GM21447 (cell line): ENCODE results near the gene EXD3.

Source experiments
- ATAC-seq: cut with Tn5 transposase; IDR thresholded peaks from one replicate; pipeline ENCODE4 v1.9.1; 2021; ENCODE audit not compliant: unreplicated experiment

Gene EXD3

DNA sequence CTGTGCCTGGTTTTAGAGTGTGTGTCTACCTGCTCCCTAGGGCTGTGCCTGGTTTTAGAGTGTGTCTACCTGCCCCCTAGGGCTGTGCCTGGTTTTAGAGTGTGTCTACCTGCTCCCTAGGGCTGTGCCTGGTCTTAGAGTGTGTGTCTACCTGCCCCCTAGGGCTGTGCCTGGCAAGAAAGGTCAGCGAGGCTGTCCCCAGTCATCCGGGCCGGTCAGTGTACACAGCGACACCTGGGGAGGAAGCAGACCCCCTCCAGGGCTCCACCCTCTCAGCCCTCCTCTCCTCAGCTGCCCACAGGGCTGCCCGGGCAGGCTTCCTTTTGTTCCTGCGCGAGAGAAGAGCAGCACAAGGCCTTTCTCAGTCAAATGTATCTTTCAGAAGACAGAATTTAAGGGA, 125.0 kb downstream of the EXD3 start:
- no peak for ATAC-seq

DNA sequence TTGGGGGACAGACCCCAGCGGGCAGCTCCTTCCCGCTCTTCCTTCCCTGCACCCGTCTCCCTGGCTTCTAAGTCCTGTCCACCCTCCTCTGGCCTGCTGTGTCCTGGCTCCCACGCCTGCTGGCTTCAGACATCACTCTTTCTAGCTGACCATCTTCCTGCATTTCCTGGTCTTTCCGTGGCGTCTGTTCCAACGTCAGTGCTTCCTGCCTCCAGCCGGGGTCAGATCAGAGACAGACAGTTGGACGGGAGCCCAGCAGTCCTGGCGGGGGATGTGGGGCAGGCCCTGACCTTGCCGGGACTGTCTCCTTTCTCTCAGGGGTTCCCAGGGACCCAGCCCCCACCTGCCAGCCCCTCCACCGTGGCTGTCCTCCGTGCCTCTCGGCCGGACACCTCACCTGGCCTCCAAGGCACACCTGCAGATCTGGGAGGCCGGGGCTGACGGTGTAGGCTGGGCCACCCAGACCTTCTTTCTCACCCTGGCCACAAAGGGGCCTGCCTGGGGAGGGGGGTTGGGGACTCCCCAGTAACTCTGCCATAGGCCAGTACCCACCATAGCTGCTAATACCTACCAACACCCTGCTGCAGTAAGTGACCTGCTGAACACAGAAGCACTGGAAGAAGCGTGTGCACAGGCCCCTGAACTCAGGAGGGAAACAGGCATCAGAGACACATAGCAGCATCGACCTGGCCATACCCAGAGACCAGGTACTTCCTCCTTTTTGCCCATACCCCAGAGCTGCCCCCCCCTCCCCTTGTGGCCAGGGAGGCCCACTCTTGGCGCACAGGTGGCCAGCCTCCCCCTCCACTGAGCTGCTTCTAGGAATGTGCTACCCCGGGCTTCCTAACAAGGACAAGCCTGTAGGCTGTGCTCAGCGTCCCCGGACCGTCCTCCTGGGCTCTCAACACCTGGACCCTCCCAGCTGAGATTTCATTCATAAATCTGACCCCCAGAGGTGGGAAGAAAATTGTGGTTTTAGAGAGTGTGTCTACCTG, 126.0 kb downstream of the EXD3 start:
- ATAC-seq, result no peak

DNA sequence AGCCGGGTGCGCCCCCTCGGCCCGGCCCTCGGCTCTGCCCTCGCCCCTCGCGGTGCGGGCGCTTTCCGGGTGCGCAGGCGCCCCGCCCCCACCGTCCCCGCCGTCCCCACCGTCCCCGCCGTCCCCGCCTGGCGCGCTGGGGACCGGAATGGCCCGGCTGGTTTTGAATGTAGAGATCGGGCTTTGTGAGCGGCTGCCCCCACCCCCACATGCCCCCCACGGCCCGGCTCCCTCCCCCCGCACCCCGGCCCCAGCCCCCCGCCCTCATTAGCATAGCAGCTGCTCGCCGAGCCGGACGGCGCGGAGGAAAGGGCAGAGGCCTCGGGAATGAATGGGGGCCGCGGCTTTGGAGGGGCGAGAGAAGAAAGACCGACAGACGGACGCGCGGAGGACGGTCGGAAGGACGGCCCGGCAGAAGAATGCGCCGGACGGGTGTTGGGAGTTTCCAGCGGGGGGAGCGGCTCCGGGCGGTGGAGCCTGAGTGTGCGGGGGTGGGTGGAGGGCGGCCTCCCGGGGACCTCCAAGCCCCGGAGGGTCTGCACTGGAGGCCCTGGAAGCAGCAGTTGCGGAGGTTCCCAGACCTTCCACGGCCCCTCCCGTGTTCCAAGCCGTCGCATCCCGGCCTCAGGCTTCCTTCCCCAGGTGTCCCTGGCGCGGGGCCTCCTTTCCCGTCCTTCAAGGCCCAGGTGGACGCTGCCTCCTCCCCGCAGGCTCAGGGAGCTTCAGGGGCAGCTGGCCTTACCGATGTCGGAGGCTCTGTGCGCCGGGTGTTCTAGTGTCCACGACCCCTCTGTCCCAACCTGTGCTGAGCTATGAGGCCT, 126.9 kb downstream of the EXD3 start:
- no peak for ATAC-seq

DNA sequence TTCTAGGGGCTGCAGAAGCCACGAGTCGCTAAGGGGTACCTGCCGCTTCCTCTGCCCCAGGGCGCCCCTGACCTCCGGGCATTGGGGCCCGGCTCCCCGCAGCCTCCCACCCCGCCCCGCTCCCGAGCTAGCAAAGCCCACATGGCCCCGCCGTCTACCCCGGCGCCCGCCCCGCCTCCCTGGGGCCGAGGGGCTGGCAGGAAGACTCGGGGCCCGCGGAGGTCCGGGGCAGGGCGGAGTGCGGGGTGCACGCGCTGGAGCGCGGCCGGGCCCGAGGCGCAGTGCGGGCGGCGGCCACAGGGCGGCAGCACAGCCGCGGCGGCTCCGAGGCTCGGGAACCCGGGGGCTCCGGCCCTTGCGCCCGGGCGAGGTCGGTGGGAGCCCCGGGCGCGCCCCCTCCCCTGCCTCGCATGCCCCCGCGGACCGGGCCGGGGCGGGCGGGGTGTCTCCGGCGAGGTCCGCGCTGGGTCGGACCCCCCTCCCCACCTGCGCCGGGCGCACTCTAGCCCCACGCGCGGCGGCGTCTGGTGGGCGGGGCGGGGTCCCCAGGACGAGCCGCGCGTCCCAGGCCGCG, 127.6 kb downstream of the EXD3 start:
- ATAC-seq, result no peak

DNA sequence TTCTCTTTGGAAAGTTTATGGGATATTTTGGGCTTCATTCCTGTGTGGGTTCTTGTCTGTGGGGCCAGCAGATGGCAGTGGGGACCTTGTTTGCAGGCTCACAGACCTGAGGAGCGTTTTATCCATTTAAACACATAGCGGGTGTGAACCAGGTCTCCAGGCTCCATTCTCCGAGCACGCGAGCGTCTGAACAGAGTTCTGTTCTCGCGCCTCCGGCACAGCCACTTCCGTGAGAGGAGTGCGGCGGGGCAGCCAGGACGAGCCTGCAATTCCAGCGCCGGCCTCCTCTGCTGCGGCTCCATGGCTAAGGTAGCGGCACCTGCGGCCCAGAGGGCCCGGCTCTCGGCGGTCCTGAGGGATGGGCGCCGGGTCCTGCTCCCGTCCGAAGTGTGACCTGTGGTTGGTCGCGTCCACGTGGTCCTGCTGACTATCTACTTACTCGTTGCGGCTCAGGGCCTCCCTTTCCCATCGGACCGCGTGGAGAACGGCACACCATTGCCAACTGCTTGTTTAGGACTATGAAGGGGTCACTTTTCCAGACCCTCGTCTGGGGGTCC, 128.2 kb downstream of the EXD3 start:
- ATAC-seq, result no peak

DNA sequence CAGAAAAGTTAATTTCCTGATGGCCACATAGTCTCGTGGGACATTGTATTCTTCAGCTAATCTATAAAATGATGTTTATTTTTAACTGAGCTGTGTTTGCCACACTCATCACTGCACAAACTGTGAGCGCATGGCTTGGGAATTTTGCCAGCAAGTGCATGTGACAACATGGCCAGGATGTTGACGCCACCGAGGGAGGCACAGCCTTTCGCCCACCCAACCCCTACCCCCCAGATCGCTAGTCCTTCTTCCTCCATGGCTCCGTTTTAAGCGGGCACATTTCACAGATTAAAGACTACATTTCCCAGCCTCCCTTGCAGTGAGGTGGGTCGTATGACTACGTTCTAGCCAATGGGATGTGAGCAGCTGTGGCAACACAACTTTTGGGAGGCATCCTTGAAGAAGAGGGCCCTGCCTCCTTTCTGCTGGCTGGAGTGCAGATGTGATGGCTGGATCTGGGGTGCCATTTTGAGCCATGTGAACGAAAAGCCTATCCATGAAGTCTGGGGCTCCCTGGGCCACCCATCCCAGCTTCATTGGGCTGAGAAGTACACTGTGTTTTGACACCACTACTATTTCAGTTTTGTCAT, 128.8 kb downstream of the EXD3 start:
- ATAC-seq, result no peak

DNA sequence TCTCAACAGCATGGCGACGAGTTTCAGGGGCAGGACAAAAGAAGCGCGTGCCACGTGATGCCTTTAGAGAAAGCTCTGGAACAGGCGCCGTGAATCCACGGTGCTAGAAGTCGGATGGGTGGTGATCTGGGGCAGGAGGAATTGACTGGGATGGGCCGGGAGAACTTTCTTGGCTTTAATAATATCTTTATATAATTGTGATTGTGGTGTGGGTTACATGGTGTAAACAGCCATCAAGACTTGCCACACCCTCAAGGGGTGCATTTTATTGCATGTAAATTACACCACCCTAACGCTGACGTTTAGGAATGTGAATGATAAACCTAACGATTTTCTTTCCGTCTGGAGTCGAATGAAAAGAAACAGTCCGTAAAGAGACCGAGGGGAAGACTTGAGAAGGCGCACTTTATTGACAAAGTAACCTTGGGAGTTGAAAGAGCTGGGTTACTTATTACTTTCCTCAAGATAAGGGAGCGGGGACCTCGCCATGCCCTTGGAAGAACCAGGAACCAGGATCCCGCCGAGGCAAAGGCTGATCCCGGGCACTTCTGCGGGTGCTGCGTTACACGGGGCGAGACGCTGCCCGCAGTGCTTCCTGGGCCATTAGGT, 129.4 kb downstream of the EXD3 start:
- no peak for ATAC-seq

DNA sequence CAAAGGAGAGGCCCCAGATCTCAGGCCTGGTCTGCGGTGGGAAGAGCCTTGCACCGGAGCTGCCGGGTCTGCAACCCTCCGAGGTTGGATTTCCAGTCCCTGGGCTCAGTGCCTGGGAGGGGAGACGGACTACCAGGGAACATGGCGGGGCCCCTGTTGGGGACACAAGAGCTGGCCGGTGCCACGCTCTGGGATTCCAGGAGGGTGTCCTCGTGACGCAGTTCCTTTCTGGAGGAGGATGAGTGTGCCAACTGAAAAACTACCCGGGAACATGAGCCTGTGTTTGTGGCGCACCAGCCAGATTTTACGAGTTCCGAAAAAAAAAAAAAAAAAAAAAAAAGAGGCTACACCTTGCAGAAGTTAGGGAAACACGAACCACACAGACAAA, 129.9 kb downstream of the EXD3 start:
- no peak for ATAC-seq

DNA sequence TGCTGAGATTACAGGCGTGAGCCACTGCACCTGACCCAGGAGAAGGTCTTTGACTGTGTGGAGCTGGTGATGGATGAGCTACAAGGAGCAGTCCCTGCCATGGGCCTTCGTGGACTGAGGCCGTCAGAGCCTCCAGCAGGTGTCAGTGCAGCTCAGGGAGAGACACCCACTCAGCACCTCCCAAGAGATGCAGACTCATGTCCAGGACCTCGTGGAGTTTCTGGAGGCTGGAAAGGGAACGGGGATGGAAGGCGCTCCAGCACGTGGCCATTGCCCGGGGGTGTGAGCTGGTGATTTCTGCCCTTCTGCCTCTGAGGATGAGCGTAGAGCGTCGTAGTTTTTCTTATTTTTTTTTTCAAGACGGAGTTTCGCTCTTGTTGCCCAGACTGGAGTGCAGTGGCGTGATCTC, 136.0 kb downstream of the EXD3 start:
- no peak for ATAC-seq

DNA sequence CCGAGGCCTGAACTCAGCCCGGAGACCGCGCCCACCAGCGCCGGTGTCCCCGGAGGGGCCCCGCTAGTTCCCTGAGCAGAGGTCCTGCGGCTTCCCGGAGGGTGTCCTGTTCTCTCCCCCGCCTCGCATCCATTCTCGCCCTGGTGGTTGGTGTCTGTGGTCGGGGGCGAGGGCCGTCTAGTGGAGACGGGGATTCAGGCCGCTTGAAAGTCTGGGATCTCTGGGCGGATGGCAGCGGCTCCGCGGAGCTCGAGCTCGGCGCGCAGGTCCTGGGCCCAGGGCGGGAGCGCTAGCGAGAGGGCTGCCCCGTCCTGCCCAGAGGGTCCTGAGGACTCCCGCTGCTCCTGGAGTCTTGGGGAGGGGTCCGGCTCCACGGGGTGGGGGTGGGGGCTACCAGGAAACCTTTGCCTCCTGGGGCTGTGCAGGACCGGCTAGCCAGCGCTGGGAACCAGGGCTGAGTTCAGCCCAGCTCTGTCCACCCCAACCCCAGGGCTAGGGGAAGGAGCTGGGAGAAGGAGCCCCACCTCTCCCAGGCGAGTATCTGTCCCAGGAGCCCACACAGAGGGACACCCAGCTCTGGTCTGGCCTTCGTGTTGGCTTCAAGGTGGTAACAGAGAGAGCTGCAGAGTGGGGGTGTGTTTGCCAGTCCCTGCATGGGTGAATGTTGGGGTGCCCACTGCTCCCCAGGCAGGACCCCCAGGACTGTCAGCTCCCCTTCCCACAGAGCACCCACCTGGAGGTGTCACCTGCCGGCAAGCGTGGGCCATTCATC, 141.4 kb downstream of the EXD3 start:
- no peak for ATAC-seq

DNA sequence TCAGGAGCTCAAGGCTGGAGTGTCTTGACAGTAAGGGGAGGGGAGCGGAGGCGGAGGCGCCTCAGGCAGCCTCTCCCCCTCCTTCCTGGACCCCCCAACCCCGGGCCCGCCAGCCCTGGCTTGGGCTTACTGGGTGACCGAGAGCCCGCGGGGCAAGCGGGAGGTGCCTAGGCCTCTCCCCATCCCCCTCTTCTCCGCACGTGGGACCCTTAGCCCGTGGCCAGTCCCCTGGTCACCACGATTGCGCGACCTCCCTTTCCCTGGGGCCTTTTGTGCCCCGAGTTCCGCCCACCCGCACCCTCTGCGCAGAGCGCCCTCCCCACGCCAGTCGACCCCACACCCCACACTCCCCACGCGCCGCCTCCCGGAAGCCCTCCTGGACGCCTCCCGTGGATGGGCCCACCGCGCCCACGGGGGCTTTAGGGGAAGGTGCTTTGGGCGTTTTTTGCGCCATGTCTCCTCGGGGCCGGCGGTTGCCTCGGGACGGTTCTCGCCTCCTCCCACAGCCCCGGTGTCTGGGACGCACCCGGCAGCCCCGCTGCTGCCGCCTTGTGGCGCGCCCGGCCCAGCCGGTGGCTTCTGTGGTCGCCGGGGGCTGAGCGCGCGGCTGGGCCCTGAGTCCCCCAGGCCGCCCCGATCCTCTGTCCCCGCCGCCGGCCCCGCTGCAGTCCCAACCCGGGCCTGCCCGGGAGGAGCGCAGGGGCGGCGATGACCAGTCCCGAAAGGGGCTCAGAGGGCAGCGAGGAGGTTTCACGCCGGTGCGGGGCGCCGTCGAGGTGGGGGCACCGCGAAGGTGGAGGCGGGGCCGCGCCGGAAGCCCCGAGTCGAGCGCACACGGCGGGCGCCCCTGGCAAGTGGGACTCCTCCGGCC, 142.3 kb downstream of the EXD3 start:
- no peak for ATAC-seq

DNA sequence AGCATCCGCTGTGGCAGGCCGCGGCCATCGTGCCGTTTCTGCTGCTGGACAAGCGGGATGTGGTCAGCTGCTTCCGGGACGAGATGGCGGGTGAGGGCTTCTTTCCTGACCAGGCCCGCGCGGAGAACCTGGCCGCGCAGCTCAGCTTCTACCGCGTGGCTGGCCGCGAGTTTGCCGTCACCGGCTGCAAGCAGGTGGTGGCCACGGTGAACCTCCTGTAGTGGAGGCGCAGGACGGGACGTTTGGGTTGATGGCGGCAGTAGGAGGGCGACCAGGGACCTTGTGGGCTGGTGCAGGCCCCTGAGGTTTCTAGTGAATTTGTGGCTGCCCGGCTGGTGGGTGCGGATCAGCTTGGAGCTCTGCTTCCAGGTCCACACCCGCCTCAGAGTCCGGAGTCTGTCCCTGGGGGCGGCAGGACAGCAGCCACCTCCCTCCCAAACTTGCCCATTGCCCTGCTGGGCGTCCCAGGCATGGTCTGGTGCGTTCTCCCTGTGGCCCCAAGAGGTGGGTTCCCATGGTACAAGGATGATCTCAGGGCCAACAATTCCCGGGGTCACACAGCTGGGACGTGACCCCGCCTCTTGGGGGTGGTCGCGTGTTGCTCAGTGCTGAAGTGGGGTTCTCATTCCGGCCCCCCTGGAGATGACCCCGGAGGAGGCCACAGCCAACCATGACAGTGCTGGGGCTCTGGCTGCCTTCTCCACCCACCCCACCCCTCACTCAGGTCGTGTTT, 143.1 kb downstream of the EXD3 start:
- ATAC-seq, result no peak

DNA sequence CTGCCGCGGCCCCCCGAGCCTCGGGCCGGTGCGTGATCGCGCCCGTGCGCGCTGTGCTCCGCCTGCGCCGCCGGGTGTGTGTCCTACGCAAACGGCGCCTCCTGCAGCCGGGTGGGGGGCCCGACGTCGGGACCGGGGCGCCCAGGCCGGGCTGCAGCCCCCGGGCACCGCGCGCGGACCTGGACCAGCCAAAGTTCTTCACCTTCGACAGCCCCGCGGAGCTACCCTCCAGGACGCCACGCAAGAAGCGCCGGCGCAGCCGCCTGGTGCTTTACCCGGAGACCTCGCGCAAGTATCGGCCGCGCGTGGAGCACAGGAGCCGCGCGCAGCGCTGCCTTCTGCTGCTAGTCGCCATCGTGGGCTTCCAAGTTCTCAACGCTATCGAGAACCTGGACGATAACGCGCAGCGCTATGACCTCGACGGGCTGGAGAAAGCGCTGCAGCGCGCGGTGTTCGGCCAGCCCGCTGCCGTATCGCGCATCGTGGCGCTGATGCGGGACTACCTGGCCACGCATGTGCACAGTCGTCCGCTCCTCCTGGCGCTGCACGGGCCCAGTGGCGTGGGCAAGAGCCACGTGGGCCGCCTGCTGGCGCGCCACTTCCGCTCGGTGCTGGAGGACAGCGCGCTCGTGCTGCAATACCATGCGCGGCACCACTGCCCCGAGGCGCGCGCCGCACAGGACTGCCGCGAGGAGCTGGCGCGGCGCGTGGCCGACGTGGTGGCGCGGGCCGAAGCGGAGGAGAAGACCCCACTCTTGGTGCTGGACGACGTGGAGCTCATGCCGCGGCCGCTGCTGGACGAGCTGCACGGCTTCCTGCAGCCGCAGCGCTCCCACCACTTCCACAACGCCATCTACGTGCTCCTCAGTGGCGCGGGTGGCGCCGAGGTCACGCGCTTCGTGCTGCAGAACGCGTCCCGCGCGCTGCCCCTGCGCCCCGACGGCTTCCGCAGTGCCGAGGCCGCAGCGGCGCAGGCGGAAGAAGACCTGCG, 143.9 kb downstream of the EXD3 start:
- no peak for ATAC-seq

DNA sequence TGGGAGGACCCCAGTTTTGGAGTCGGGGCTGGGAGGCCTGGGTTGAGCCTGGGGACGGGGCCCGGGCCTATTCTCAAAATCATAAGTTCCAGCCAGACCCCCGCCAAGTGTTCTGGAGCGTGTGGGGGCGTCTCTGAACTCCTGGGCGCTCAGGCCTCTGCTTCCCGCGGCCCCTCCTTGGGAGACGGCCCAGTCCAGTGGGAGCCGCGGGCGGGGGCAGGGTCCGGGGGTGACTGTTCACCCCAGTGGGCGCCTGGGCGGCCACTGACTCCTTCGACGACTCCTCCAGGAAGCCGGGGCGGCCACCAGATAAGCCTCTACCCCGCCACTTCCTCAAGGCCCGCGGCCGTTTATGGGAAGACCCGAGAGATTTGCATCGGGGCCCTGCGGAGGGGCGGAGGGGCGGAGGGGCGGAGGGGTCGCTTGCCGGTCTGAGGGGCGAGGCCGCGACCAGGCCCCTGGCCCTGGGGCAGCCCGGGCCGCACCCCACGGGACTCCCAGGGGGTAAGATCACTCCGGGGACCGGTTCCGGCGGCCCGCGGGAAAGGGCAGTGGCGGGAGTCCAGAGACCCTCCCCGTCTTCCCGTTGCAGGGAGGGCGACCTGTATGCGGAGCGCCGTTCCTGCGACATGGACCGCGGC, 144.8 kb downstream of the EXD3 start:
- ATAC-seq, result no peak

DNA sequence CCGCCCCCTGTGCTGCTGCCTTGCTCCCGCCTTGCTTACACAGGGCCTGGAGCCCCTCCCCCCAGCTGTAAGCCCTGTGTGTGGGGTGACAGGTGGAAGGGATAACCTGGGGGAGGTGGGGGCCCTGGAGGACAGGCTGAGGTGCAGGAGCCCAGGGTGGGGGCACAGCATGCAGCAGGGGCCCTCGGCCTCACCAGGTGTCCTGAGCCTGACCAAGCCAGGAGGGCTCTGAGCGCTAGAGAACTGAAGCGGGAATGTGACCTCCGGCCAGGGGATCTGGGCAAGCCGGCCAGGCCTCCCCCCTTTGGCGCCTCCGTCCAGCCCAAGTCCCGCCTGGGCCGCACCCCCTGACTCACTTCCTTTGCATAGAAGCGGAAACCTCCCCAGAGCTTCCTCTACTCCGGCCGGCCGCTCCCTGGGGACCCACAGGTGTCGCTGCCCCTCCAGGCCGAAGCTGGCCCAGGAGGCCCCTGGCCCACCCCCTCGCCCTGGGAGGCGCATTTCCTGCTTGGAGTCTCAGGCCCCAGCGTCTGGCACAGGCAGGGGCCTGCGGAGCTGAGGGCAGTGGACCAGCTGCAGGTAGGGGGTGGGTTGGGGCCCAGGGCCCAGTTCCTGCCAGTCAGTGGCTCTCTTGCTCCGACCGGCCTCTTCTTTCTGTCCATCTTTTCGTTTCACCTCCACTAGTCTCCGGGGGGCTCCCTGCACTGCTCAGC, 145.5 kb downstream of the EXD3 start, which contains the start of gene TOR4A:
Gene TOR4A, plus strand, starts transcription at position 398 of the 713 bp plus-strand sequence. CDS start 964 bp downstream, outside the sequence.
- peak; percentile 78 for ATAC-seq
